WTC11 (cell line): ENCODE data around the gene LRRFIP1. TPM values are rescaled to one million over a fixed set of nuclear protein-coding genes. Genes with fewer than 3 reads are reported as not detected.

Source experiments
- ATAC-seq: fragments of 200-7000 bp; cut with Tn5 transposase; 2 replicates; pipeline ENCODE4 v1.10.0; 2021; ENCODE audit warnings: mild to moderate bottlenecking, moderate library complexity
- CTCF ChIA-PET: fragments of 300-600 bp; sonication (Branson Sonifier 250); formaldehyde crosslinking; loops from one replicate; lab custom pipeline; 2021; ENCODE audit warnings: antibody characterized with exemption; lab: Charles Lee
- POLR2A ChIA-PET: fragments of 350-600 bp; sonication (Branson Sonifier 250); formaldehyde crosslinking; loops from one replicate; lab custom pipeline; 2021; ENCODE audit warnings: antibody characterized with exemption; lab: Charles Lee
- DNase-seq: peaks from one replicate; pipeline ENCODE4 v3.0.0; 2021; ENCODE audit warnings: low spot score
- H3K27ac Mint-ChIP-seq: 2 replicates; pipeline ENCODE4 v1.8.0; 2021; ENCODE audit warnings: mixed read lengths
- H3K27me3 Mint-ChIP-seq: 2 replicates; pipeline ENCODE4 v1.8.0; 2021; ENCODE audit warnings: low read depth, mild to moderate bottlenecking, moderate library complexity, mixed read lengths
- H3K36me3 Mint-ChIP-seq: 2 replicates; pipeline ENCODE4 v1.8.0; 2021; ENCODE audit warnings: mixed read lengths
- H3K4me1 Mint-ChIP-seq: 2 replicates; pipeline ENCODE4 v1.8.0; 2022; ENCODE audit warnings: mixed read lengths
- H3K4me3 Mint-ChIP-seq: 2 replicates; pipeline ENCODE4 v1.8.0; 2021; ENCODE audit warnings: mild to moderate bottlenecking, moderate library complexity, mixed read lengths
- H3K9me3 Mint-ChIP-seq: 2 replicates; pipeline ENCODE4 v1.8.0; 2021; ENCODE audit warnings: mixed read lengths
- ATF1 ChIP-seq: sonication (generic); formaldehyde crosslinking; IDR thresholded peaks from 2 replicates; pipeline ENCODE4 v1.8.1; 2023; ENCODE audit warnings: mild to moderate bottlenecking, moderate library complexity, missing genetic modification reagents
- EMX1 ChIP-seq: fragments of 250-450 bp; sonication (Bioruptor Pico); IDR thresholded peaks from 2 replicates; pipeline ENCODE4 v1.8.0; 2021; ENCODE audit warnings: mild to moderate bottlenecking
- ESRRA ChIP-seq: sonication (generic); formaldehyde crosslinking; IDR thresholded peaks from 2 replicates; pipeline ENCODE4 v1.8.1; 2022; ENCODE audit warnings: mild to moderate bottlenecking, missing genetic modification reagents, borderline replicate concordance
- GABPB1 ChIP-seq: sonication (generic); formaldehyde crosslinking; IDR thresholded peaks from 2 replicates; pipeline ENCODE4 v1.8.1; 2023; ENCODE audit warnings: mild to moderate bottlenecking, missing genetic modification reagents
- GTF2I ChIP-seq: fragments of 250-450 bp; sonication (Bioruptor Pico); conservative IDR thresholded peaks from 2 replicates; pipeline ENCODE4 v1.4.0; 2021; ENCODE audit warnings: mild to moderate bottlenecking
- MLX ChIP-seq: sonication (generic); formaldehyde crosslinking; IDR thresholded peaks from 2 replicates; pipeline ENCODE4 v1.8.1; 2023; ENCODE audit warnings: mild to moderate bottlenecking, missing genetic modification reagents, moderate library complexity
- NFATC4 ChIP-seq: fragments of 250-450 bp; sonication (Bioruptor Pico); IDR thresholded peaks from 2 replicates; pipeline ENCODE4 v1.9.0; 2021; ENCODE audit warnings: mild to moderate bottlenecking
- NR2C2 ChIP-seq: sonication (generic); formaldehyde crosslinking; IDR thresholded peaks from 2 replicates; pipeline ENCODE4 v1.8.0; 2022; ENCODE audit warnings: mild to moderate bottlenecking, missing genetic modification reagents
- NR3C1 ChIP-seq: sonication (generic); formaldehyde crosslinking; conservative IDR thresholded peaks from 2 replicates; pipeline ENCODE4 v1.8.1; 2023; ENCODE audit warnings: low read depth, mild to moderate bottlenecking, missing genetic modification reagents
- SMAD3 ChIP-seq: sonication (generic); formaldehyde crosslinking; IDR thresholded peaks from 2 replicates; pipeline ENCODE4 v1.8.0; 2022; ENCODE audit warnings: missing genetic modification reagents, mild to moderate bottlenecking, borderline replicate concordance
- SOX15 ChIP-seq: fragments of 250-450 bp; sonication (Bioruptor Pico); IDR thresholded peaks from 2 replicates; pipeline ENCODE4 v1.9.0; 2021; ENCODE audit warnings: mild to moderate bottlenecking
- SP1 ChIP-seq: sonication (generic); formaldehyde crosslinking; conservative IDR thresholded peaks from 2 replicates; pipeline ENCODE4 v1.8.1; 2022; ENCODE audit warnings: missing genetic modification reagents
- STAT6 ChIP-seq: sonication (generic); formaldehyde crosslinking; conservative IDR thresholded peaks from 2 replicates; pipeline ENCODE4 v1.8.1; 2023; ENCODE audit warnings: mild to moderate bottlenecking, low read depth, missing genetic modification reagents, moderate library complexity
- TEAD1 ChIP-seq: sonication (generic); formaldehyde crosslinking; IDR thresholded peaks from 2 replicates; pipeline ENCODE4 v1.8.0; 2022; ENCODE audit warnings: mild to moderate bottlenecking, missing genetic modification reagents
- ZNF219 ChIP-seq: sonication (generic); formaldehyde crosslinking; IDR thresholded peaks from 2 replicates; pipeline ENCODE4 v1.8.0; 2023; ENCODE audit warnings: missing genetic modification reagents, mild to moderate bottlenecking, borderline replicate concordance
- ZNF532 ChIP-seq: fragments of 250-450 bp; sonication (Bioruptor Pico); IDR thresholded peaks from 2 replicates; pipeline ENCODE4 v1.9.0; 2021; ENCODE audit warnings: mild to moderate bottlenecking, borderline replicate concordance
- total RNA-seq: library from RNA; stranded (reverse); gene quantifications from 3 replicates; pipeline ENCODE4 v1.2.3, GENCODE V29; 2021
- TF ChIP-seq, protein P1 (sequence below): sonication (generic); formaldehyde crosslinking; IDR thresholded peaks from 2 replicates; pipeline ENCODE4 v1.8.1; 2022; ENCODE audit warnings: mild to moderate bottlenecking, missing genetic modification reagents, moderate library complexity, borderline replicate concordance
- TF ChIP-seq, protein P2 (sequence below): fragments of 250-450 bp; sonication (Bioruptor Pico); IDR thresholded peaks from 2 replicates; pipeline ENCODE4 v1.9.0; 2021; ENCODE audit warnings: mild to moderate bottlenecking
- TF ChIP-seq, protein P3 (sequence below): sonication (generic); formaldehyde crosslinking; IDR thresholded peaks from 2 replicates; pipeline ENCODE4 v1.8.1; 2023; ENCODE audit warnings: mild to moderate bottlenecking, missing genetic modification reagents

Gene LRRFIP1
- total RNA-seq, 1 experiment from 2014 or later: 88.4 TPM

DNA sequence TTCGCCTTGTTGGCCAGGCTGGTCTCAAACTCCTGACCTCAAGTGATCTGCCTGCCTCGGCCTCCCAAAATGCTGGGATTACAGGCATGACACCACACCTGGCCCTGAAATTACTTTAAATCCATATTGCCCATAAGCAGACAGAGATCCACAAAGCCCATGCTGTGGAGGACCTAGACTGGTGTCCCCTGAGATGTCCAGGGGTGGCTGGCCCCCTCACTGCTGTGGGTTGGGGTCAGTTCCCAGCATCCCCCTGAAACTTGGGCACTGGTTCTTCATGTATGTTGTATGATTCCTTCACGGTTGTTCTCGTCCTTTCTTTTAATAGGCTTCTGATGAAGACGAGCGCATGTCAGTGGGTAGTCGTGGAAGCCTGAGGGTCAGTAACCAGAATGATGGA is 93.1 kb downstream of the LRRFIP1 start (continued):
- TF ChIP-seq ZNF532: no peak
- TF ChIP-seq ATF1: no peak
- TF ChIP-seq, all 79 proteins: peak for 0

- Mint-ChIP-seq H3K36me3 (no peaks in the 10 kb centered on the region), H3K4me3 (no peak overlapping the region), H3K27me3 (no peaks in the 10 kb centered on the region)
- POLR2A ChIA-PET: no interaction called here
- no peak for DNase-seq
- TF ChIP-seq, protein P1, sequence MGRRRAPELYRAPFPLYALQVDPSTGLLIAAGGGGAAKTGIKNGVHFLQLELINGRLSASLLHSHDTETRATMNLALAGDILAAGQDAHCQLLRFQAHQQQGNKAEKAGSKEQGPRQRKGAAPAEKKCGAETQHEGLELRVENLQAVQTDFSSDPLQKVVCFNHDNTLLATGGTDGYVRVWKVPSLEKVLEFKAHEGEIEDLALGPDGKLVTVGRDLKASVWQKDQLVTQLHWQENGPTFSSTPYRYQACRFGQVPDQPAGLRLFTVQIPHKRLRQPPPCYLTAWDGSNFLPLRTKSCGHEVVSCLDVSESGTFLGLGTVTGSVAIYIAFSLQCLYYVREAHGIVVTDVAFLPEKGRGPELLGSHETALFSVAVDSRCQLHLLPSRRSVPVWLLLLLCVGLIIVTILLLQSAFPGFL (CRISPR knock-in tag): no peak
- TF ChIP-seq, protein P2, sequence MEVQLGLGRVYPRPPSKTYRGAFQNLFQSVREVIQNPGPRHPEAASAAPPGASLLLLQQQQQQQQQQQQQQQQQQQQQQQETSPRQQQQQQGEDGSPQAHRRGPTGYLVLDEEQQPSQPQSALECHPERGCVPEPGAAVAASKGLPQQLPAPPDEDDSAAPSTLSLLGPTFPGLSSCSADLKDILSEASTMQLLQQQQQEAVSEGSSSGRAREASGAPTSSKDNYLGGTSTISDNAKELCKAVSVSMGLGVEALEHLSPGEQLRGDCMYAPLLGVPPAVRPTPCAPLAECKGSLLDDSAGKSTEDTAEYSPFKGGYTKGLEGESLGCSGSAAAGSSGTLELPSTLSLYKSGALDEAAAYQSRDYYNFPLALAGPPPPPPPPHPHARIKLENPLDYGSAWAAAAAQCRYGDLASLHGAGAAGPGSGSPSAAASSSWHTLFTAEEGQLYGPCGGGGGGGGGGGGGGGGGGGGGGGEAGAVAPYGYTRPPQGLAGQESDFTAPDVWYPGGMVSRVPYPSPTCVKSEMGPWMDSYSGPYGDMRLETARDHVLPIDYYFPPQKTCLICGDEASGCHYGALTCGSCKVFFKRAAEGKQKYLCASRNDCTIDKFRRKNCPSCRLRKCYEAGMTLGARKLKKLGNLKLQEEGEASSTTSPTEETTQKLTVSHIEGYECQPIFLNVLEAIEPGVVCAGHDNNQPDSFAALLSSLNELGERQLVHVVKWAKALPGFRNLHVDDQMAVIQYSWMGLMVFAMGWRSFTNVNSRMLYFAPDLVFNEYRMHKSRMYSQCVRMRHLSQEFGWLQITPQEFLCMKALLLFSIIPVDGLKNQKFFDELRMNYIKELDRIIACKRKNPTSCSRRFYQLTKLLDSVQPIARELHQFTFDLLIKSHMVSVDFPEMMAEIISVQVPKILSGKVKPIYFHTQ: no peak
- no peak for TF ChIP-seq ESRRA (CRISPR knock-in tag)
- TF ChIP-seq SP1 (CRISPR knock-in tag): no peak
- TF ChIP-seq EMX1 (CRISPR knock-in tag): no peak
- no peak for TF ChIP-seq SMAD3
- TF ChIP-seq NFATC4 (CRISPR knock-in tag): no peak
- TF ChIP-seq, protein P3, sequence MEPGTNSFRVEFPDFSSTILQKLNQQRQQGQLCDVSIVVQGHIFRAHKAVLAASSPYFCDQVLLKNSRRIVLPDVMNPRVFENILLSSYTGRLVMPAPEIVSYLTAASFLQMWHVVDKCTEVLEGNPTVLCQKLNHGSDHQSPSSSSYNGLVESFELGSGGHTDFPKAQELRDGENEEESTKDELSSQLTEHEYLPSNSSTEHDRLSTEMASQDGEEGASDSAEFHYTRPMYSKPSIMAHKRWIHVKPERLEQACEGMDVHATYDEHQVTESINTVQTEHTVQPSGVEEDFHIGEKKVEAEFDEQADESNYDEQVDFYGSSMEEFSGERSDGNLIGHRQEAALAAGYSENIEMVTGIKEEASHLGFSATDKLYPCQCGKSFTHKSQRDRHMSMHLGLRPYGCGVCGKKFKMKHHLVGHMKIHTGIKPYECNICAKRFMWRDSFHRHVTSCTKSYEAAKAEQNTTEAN (CRISPR knock-in tag): no peak
- TF ChIP-seq MLX (CRISPR knock-in tag): no peak
- TF ChIP-seq GABPB1: no peak
- no peak for TF ChIP-seq STAT6 (CRISPR knock-in tag)
- no peak for TF ChIP-seq GTF2I (CRISPR knock-in tag)
- no peak for TF ChIP-seq SOX15 (CRISPR knock-in tag)
- TF ChIP-seq ZNF219 (CRISPR knock-in tag): no peak
- TF ChIP-seq NR2C2 (CRISPR knock-in tag): no peak
- no peak for TF ChIP-seq TEAD1 (CRISPR knock-in tag)
- TF ChIP-seq NR3C1: no peak
- TF ChIP-seq, all 79 proteins: peak for 0
- ATAC-seq: no peak
- Mint-ChIP-seq H3K9me3 (no peaks in the 10 kb centered on the region), H3K4me1 (peaks cover 60% of the 10 kb centered on the region), H3K27ac (peak overlapping the region; percentile 8; the same call in 1 of the 2 replicates)
- CTCF ChIA-PET: interaction anchor here (1.4 kb wide), 1 partner anchor 208 kb away, joined by 3 read pairs; no protein-coding TSS in a partner anchor
These were observed 93.6 kb downstream of the LRRFIP1 start for GRCh38 chr2:237720957-237721356.
